Spleen (tissue), 11 donors: Measurements from ENCODE around the gene TRIO. TPM values are rescaled to one million over a fixed set of nuclear protein-coding genes. Genes with fewer than 3 reads are reported as not detected.

Source experiments
- DNase-seq: peaks from one replicate; pipeline ENCODE4 v3.0.0-alpha.2; 2020
- H3K27ac ChIP-seq, 8 donors: fragments of 200-600 bp; sonication (generic) in 7 of 8; 1 replicate in 4 of 8; 2 replicates in 4 of 8; pipeline versions ENCODE4 v1.5.0 to v1.8.0; 2016 to 2021; ENCODE audit warnings: inconsistent platforms in 4 of 8, mild to moderate bottlenecking in 4 of 8, moderate library complexity in 1 of 8
- H3K27me3 ChIP-seq, 7 donors: fragments of 200-600 bp; sonication (generic) in 6 of 7; replicated peaks in 1 of 7; 1 replicate in 4 of 7; 2 replicates in 3 of 7; pipeline versions ENCODE4 v1.5.0 to v1.8.0; 2016 to 2021; ENCODE audit warnings: inconsistent platforms in 3 of 7, mild to moderate bottlenecking in 1 of 7
- H3K36me3 ChIP-seq, 6 donors: fragments of 200-600 bp; sonication (generic) in 5 of 6; 1 replicate in 4 of 6; 2 replicates in 2 of 6; pipeline versions ENCODE4 v1.5.0 to v1.8.0; 2016 to 2021; ENCODE audit warnings: inconsistent platforms in 2 of 6
- H3K4me1 ChIP-seq, 6 donors: fragments of 200-600 bp; sonication (generic) in 5 of 6; 1 replicate in 3 of 6; 2 replicates in 3 of 6; pipeline versions ENCODE4 v1.5.0 to v1.8.0; 2016 to 2021; ENCODE audit warnings: inconsistent platforms in 3 of 6
- H3K4me3 ChIP-seq, 8 donors: fragments of 200-600 bp; sonication (generic) in 7 of 8; 1 replicate in 4 of 8; 2 replicates in 4 of 8; pipeline versions ENCODE4 v1.5.0 to v1.8.0; 2016 to 2021; ENCODE audit warnings: inconsistent platforms in 4 of 8, mild to moderate bottlenecking in 4 of 8, moderate library complexity in 2 of 8
- H3K9me3 ChIP-seq, 8 donors: fragments of 200-600 bp; sonication (generic) in 7 of 8; 1 replicate in 4 of 8; 2 replicates in 4 of 8; pipeline versions ENCODE4 v1.5.0 to v1.8.0; 2016 to 2021; ENCODE audit warnings: inconsistent platforms in 4 of 8
- POLR2A ChIP-seq, 3 donors: fragments of 450-650 bp; IDR thresholded peaks; one replicate each; pipeline ENCODE4 v1.5.1; 2017; ENCODE audit warnings: antibody characterized with exemption in 3 of 3, mild to moderate bottlenecking in 1 of 3
- POLR2AphosphoS5 ChIP-seq, 3 donors: sonication (generic); formaldehyde crosslinking; IDR thresholded peaks; one replicate each; pipeline ENCODE4 v1.5.1; 2017; ENCODE audit warnings: antibody characterized with exemption in 3 of 3
- WGBS, 5 donors: extraction: QIAGEN DNeasy Blood & Tissue Kit in 3 of 5; methylation state at CpG; one replicate each; pipeline versions ENCODE4 v1.1.5 to v1.1.7; 2013 to 2018; 5-methylcytosine and 5-hydroxymethylcytosine counted together
- intact Hi-C: fragments of 100-400 bp; cut with DNase I; formaldehyde crosslinking; loops from one replicate; pipeline ENCODE4 v1.15.0; 2023; ENCODE audit warnings: low total_unique reads
- polyA plus RNA-seq, 3 donors: library from polyadenylated mRNA; stranded (reverse); fragments of 200-250 nt; gene quantifications; one replicate each; pipeline ENCODE4 v1.2.1, GENCODE V29; 2013
- total RNA-seq, 7 donors: library from RNA; depleted of rRNA in 3 of 7; stranded (reverse); fragments of >200 nt in 3 of 7; fragmentation: NEBNext Ultra II Directional in 4 of 7; extraction: Animal tissue kit (Norgen Biotek cat#: 25700) in 4 of 7; gene quantifications; one replicate each; pipeline versions ENCODE4 v1.1.0 to v1.2.1, GENCODE V29; 2016 to 2021
- TF ChIP-seq, protein P1 (sequence below), 11 experiments: fragments of 200-600 bp in 7 of 11; fragments of 450-650 bp in 4 of 11; sonication (generic) in 4 of 11; IDR thresholded peaks in 8 of 11; conservative IDR thresholded peaks in 3 of 11; 1 replicate in 7 of 11; 2 replicates in 4 of 11; pipeline versions ENCODE4 v1.4.0 to v1.8.0; 2016 to 2021; ENCODE audit warnings: antibody characterized with exemption in 11 of 11, inconsistent platforms in 4 of 11, mild to moderate bottlenecking in 1 of 11
- donor health status: healthy with polysubstance abuse.
- donor health status: DM: no; HTN: no; CAD: no; lungs with moderate emphysema.
- donor health status: DM: no; HTN: no; CAD: no.
- donor health status: Bipolar disorder and iron deficiency.
- donor health status: healthy.
- donor health status: DM: no; HTN: no; CAD: no.
- donor health status: DM: yes; HTN: yes; CAD: no.

The TRIO gene
- total and polyA plus RNA-seq, 10 donors, result 21.5 to 280 (median 190) TPM

- Histone ChIP-seq H3K4me1 (peaks cover 0 to 70% (median 21%) of the 10 kb centered on the region in 6 donors), H3K27me3 (no peaks in the 10 kb centered on the region), H3K36me3 (peaks cover 3 to 99% (median 30%) of the 10 kb centered on the region in 6 donors), H3K4me3 (no peak overlapping the region), H3K9me3 (no peaks in the 10 kb centered on the region), H3K27ac (peak overlapping the region in 6 of 8 donors; percentile 37 to 74 (median 64))
- intact Hi-C loops, result no loop called here
- TF ChIP-seq POLR2A (IDR thresholded peaks at IDR 0.05) (no peak), POLR2AphosphoS5 (IDR thresholded peaks at IDR 0.05) (no peak)
- TF ChIP-seq, protein P1, sequence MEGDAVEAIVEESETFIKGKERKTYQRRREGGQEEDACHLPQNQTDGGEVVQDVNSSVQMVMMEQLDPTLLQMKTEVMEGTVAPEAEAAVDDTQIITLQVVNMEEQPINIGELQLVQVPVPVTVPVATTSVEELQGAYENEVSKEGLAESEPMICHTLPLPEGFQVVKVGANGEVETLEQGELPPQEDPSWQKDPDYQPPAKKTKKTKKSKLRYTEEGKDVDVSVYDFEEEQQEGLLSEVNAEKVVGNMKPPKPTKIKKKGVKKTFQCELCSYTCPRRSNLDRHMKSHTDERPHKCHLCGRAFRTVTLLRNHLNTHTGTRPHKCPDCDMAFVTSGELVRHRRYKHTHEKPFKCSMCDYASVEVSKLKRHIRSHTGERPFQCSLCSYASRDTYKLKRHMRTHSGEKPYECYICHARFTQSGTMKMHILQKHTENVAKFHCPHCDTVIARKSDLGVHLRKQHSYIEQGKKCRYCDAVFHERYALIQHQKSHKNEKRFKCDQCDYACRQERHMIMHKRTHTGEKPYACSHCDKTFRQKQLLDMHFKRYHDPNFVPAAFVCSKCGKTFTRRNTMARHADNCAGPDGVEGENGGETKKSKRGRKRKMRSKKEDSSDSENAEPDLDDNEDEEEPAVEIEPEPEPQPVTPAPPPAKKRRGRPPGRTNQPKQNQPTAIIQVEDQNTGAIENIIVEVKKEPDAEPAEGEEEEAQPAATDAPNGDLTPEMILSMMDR (IDR thresholded peaks at IDR 0.05 in 8 of 11, conservative IDR thresholded peaks at IDR 0.05 in 3 of 11), result no peak
- 86 to 96% (median 93%) methylated on average over 12 of the region's 12 CpGs for WGBS, 5 donors
- DNase-seq, result no peak
These were observed 266.9 kb downstream of the TRIO start for GRCh38 chr5:14410068-14410393.

DNA sequence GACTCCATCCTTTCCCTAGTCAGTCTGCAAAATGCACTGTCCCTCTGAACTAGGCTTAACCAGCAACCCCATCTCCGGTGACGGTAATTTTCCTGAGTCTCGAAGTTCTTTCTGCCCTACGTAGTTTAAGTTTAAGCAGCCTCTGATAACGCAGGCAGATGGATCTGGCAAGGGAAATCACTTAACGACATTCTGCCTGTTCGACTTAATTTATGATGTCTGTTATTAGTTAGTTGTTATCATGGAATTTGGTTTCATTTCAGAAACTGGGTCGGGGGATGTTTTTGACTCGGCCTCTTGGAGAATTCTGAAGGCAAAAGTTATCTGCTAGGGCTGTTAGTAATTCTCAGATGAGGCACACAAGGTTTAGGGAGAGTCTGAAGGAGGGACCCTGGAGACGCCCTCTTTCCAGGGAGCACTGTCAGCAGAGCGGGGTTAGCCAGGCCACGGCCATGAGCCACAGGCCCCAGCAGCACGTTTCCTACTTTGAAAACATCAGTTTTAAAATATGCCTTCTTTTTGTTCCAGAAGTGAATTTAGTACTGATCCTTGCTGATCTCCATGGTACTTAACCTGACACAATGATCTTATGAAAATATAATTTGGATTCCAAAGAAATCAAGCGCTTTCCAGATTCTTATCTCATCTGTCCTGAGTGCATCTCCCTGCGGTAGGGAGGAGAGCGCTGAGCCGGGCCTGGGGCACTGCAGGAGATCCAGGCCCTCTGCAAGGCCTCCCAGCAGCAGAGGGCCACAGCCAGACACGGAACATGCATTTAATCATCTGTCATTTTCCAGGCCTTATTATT, 267.5 kb downstream of the TRIO start:
- H3K36me3 ChIP-seq, result peaks cover 3 to 99% (median 31%) of the 10 kb centered on the region in 6 donors
- H3K27ac ChIP-seq, result peak overlapping the region in 7 of 8 donors; percentile 32 to 74 (median 57)
- H3K9me3 ChIP-seq, result no peaks in the 10 kb centered on the region
- peaks cover 0 to 70% (median 19%) of the 10 kb centered on the region in 6 donors for H3K4me1 ChIP-seq
- H3K27me3 ChIP-seq, result no peaks in the 10 kb centered on the region
- intact Hi-C loops, result no loop called here
- no peak for DNase-seq
- no peak overlapping the region for H3K4me3 ChIP-seq
- 70 to 80% (median 78%) methylated on average over 18 of the region's 18 CpGs for WGBS, 5 donors
- TF ChIP-seq POLR2AphosphoS5 (IDR thresholded peaks at IDR 0.05) (peak in 1 of 3 donors; percentile 21), POLR2A (IDR thresholded peaks at IDR 0.05) (no peak)
- TF ChIP-seq, protein P1 (IDR thresholded peaks at IDR 0.05 in 8 of 11, conservative IDR thresholded peaks at IDR 0.05 in 3 of 11), result no peak

- Histone ChIP-seq H3K27ac (peak overlapping the region in 6 of 8 donors; percentile 32 to 74 (median 64)), H3K9me3 (no peaks in the 10 kb centered on the region), H3K4me3 (no peak overlapping the region), H3K27me3 (no peaks in the 10 kb centered on the region), H3K36me3 (peaks cover 3 to 98% (median 29%) of the 10 kb centered on the region in 6 donors), H3K4me1 (peaks cover 0 to 70% (median 17%) of the 10 kb centered on the region in 6 donors)
- no peak for DNase-seq
- intact Hi-C loops, result no loop called here
- no peak for TF ChIP-seq POLR2AphosphoS5 (IDR thresholded peaks at IDR 0.05)
- TF ChIP-seq POLR2A (IDR thresholded peaks at IDR 0.05), result no peak
- TF ChIP-seq, protein P1 (IDR thresholded peaks at IDR 0.05 in 8 of 11, conservative IDR thresholded peaks at IDR 0.05 in 3 of 11), result no peak
- 92 to 98% (median 95%) methylated on average over 6 of the region's 6 CpGs for WGBS, 5 donors
These were observed 268.1 kb downstream of the TRIO start for GRCh38 chr5:14411216-14411615.

GRCh38 chr5:14413331-14413750, 270.2 kb downstream of the TRIO start:
- H3K36me3 ChIP-seq, result peaks cover 0 to 98% (median 19%) of the 10 kb centered on the region in 6 donors

More at GRCh38 chr5:14413331-14413750, 270.2 kb downstream of the TRIO start:
- TF ChIP-seq, protein P1 (IDR thresholded peaks at IDR 0.05 in 8 of 11, conservative IDR thresholded peaks at IDR 0.05 in 3 of 11), result no peak
- no peak for TF ChIP-seq POLR2A (IDR thresholded peaks at IDR 0.05)
- no peak for TF ChIP-seq POLR2AphosphoS5 (IDR thresholded peaks at IDR 0.05)
- Histone ChIP-seq H3K27ac (peak overlapping the region in 1 of 8 donors; percentile 37), H3K9me3 (no peaks in the 10 kb centered on the region), H3K4me3 (no peak overlapping the region), H3K27me3 (no peaks in the 10 kb centered on the region), H3K4me1 (peaks cover 0 to 63% (median 4%) of the 10 kb centered on the region in 6 donors)
- no peak for DNase-seq
- WGBS, 5 donors, result 59 to 84% (median 79%) methylated on average over 7 of the region's 7 CpGs
- intact Hi-C loops, result no loop called here
